SK-N-SH (cell line): ENCODE measurements around the gene KRTAP5-3. TPM values are rescaled to one million over a fixed set of nuclear protein-coding genes. Genes with fewer than 3 reads are reported as not detected.

Source experiments
- CTCF ChIA-PET: fragments of 300-600, 350-600 bp; formaldehyde crosslinking; extraction: SDS; loops from one replicate; lab custom pipeline; 2021; lab: Yijun Ruan, JAX
- POLR2A ChIA-PET: fragments of 350-600 bp; sonication (Branson Sonifier 250); formaldehyde crosslinking; extraction: SDS; loops from one replicate; lab custom pipeline; 2020; ENCODE audit warnings: antibody characterized with exemption, inconsistent platforms; lab: Yijun Ruan, JAX
- DNase-seq: peaks from one replicate; pipeline ENCODE4 v3.0.0; 2012
- H2AFZ ChIP-seq: fragments of 200-600 bp; sonication (generic); 2 replicates; pipeline ENCODE4 v1.8.1; 2016; ENCODE audit warnings: antibody characterized with exemption, mild to moderate bottlenecking, low read depth
- H3F3A ChIP-seq: fragments of 200-600 bp; sonication (generic); replicated peaks from 2 replicates; pipeline ENCODE3; 2016; ENCODE audit warnings: antibody characterized with exemption, mild to moderate bottlenecking; ENCODE audit not compliant: insufficient read depth
- H3K27ac ChIP-seq, 2 experiments: fragments of 200-500 bp in 1 of 2; fragments of 200-600 bp in 1 of 2; sonication (Bioruptor generic) in 1 of 2; sonication (generic), shearing (Covaris generic) in 1 of 2; 2 replicates each; pipeline versions ENCODE4 v1.5.1 to v1.6.1; 2014 to 2016; ENCODE audit warnings: low read depth in 2 of 2, inconsistent platforms in 1 of 2, low read length in 1 of 2, mild to moderate bottlenecking in 1 of 2, mixed read lengths in 1 of 2
- H3K27me3 ChIP-seq: fragments of 200-600 bp; sonication (generic), shearing (Covaris generic); 2 replicates; pipeline ENCODE4 v1.6.1; 2016; ENCODE audit warnings: mixed run types; ENCODE audit not compliant: insufficient read depth
- H3K36me3 ChIP-seq, 2 experiments: fragments of 200-500 bp in 1 of 2; fragments of 200-600 bp in 1 of 2; sonication (Bioruptor generic) in 1 of 2; sonication (generic) in 1 of 2; replicated peaks in 1 of 2; 2 replicates each; pipeline versions ENCODE3 to v1.5.1; 2014 to 2016; ENCODE audit warnings: low read length in 1 of 2, mild to moderate bottlenecking in 1 of 2; ENCODE audit not compliant: insufficient read depth in 2 of 2, control insufficient read depth in 1 of 2
- H3K4me1 ChIP-seq, 2 experiments: fragments of 200-500 bp in 1 of 2; fragments of 200-600 bp in 1 of 2; sonication (Bioruptor generic) in 1 of 2; sonication (generic), shearing (Covaris generic) in 1 of 2; 2 replicates each; pipeline versions ENCODE4 v1.5.1 to v1.6.1; 2014 to 2016; ENCODE audit warnings: low read depth in 1 of 2, low read length in 1 of 2, mixed run types in 1 of 2; ENCODE audit not compliant: insufficient read depth in 2 of 2, control insufficient read depth in 1 of 2
- H3K4me2 ChIP-seq: fragments of 200-600 bp; sonication (generic), shearing (Covaris generic); 2 replicates; pipeline ENCODE4 v1.6.1; 2017; ENCODE audit warnings: mixed run types
- H3K4me3 ChIP-seq, 2 experiments: fragments of 200-500 bp in 1 of 2; fragments of 200-600 bp in 1 of 2; sonication (Bioruptor generic) in 1 of 2; sonication (generic), shearing (Covaris generic) in 1 of 2; 2 replicates each; pipeline versions ENCODE4 v1.5.1 to v1.8.1; 2014 to 2016; ENCODE audit warnings: low read depth in 2 of 2, inconsistent platforms in 1 of 2, low read length in 1 of 2, mild to moderate bottlenecking in 1 of 2, mixed read lengths in 1 of 2, moderate library complexity in 1 of 2
- H3K79me2 ChIP-seq: fragments of 200-600 bp; sonication (generic); 2 replicates; pipeline ENCODE4 v1.8.1; 2017; ENCODE audit warnings: mild to moderate bottlenecking; ENCODE audit not compliant: insufficient read depth
- H3K9ac ChIP-seq: fragments of 200-600 bp; sonication (generic); 2 replicates; pipeline ENCODE4 v1.6.1; 2017; ENCODE audit warnings: mixed run types
- H3K9me2 ChIP-seq: fragments of 200-600 bp; sonication (generic); 2 replicates; pipeline ENCODE4 v1.6.1; 2017; ENCODE audit warnings: mixed run types
- H3K9me3 ChIP-seq: fragments of 200-600 bp; sonication (generic); 2 replicates; pipeline ENCODE4 v1.6.1; 2017; ENCODE audit warnings: mixed run types, mild to moderate bottlenecking, moderate library complexity
- H4K20me1 ChIP-seq: fragments of 200-600 bp; sonication (generic); 2 replicates; pipeline ENCODE4 v1.6.1; 2017; ENCODE audit warnings: mild to moderate bottlenecking, mixed run types; ENCODE audit not compliant: insufficient read depth
- FOXJ3 ChIP-seq: sonication (generic); formaldehyde crosslinking; IDR thresholded peaks from 2 replicates; pipeline ENCODE4 v1.5.1; 2020; ENCODE audit warnings: mild to moderate bottlenecking, missing genetic modification reagents
- GATA2 ChIP-seq: sonication (generic); formaldehyde crosslinking; IDR thresholded peaks from 2 replicates; pipeline ENCODE4 v1.5.0; 2020; ENCODE audit warnings: mild to moderate bottlenecking, missing genetic modification reagents
- JUND ChIP-seq: IDR thresholded peaks from 2 replicates; pipeline ENCODE4 v1.4.0; 2012
- MEF2A ChIP-seq: IDR thresholded peaks from 2 replicates; pipeline ENCODE4 v1.4.0; 2012; ENCODE audit warnings: low read depth, borderline replicate concordance
- NFIC ChIP-seq: IDR thresholded peaks from 2 replicates; pipeline ENCODE4 v1.4.0; 2012; ENCODE audit warnings: borderline replicate concordance
- RAD21 ChIP-seq: IDR thresholded peaks from 2 replicates; pipeline ENCODE4 v1.6.1; 2012; ENCODE audit warnings: mild to moderate bottlenecking, low read length
- RCOR1 ChIP-seq: fragments of 150-350 bp; IDR thresholded peaks from 2 replicates; pipeline ENCODE4 v1.6.1; 2017; ENCODE audit warnings: antibody characterized with exemption, low read length
- RFX5 ChIP-seq: IDR thresholded peaks from 2 replicates; pipeline ENCODE4 v1.6.1; 2012; ENCODE audit warnings: mild to moderate bottlenecking, improper control_type of control experiment, low read length
- SMC3 ChIP-seq: IDR thresholded peaks from 2 replicates; pipeline ENCODE4 v1.6.1; 2012; ENCODE audit warnings: low read depth, low read length, improper control_type of control experiment
- WGBS: methylation state at CpG from one replicate; pipeline ENCODE4 v1.1.6; 2017; ENCODE audit warnings: low lambda C conversion rate; 5-methylcytosine and 5-hydroxymethylcytosine counted together
- polyA plus RNA-seq, 3 experiments: library from polyadenylated mRNA; depleted of rRNA; stranded (reverse); fragments of >200 nt; gene quantifications; 2 replicates each; pipeline ENCODE4 v1.2.3, GENCODE V29; 2012
- TF ChIP-seq, protein P1 (sequence below): IDR thresholded peaks from 2 replicates; pipeline ENCODE4; 2012

Gene KRTAP5-3
- polyA plus RNA-seq, 1 of the 3 experiments (the other 2 are of a cell fraction): not detected

DNA sequence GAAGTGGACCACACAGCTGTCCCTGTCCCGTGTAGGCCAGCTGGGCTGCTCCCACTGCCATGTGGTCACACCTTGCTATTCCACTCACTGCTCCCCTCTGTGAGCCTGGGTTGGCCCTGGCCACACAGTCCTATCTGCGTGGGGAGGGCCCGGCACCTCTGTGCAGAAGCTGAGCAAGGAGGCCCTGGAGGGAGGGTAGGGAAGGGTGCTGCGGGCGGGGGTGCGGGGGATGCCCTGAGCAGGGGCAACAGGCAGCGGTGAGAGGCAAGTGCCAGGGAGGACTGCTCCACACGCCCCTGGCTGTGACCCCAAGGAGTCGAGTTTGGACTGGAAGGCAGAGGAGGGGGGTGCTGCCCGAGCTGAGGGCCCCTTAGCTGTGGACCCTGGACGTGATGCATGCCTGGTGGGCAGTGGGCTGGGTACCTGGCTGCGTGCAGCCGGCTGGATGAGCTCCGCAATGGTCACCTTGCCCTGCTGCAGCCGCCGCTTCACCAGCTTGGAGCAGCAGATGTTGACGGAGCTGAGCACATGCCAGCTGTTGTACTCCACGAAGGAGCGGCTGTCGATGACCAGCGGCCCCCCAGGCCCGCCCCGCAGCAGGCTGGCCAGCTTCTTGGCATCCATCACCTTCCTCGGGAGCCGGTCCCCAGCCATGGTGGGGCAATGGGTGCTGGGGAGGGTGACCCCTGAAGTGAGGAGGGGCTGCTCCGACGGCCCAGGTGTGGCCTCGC is 42.9 kb downstream of the KRTAP5-3 start (continued):
- TF ChIP-seq NFIC: no peak
- TF ChIP-seq RCOR1: no peak

GRCh38 chr11:1564535-1565172 is 43.6 kb downstream of the KRTAP5-3 start:
- ChIA-PET POLR2A (interaction anchor here (1.3 kb wide), 1 partner anchor 9 kb away, joined by 6 read pairs; no protein-coding TSS in a partner anchor), CTCF (interaction anchor here (0.6 to 18.1 kb wide), 6 partner anchors 10 to 1117 kb away, joined by 3 to 398 read pairs (median 4); no protein-coding TSS in a partner anchor)
- no peaks in the 10 kb centered on the region for H3K36me3 ChIP-seq
- 49% methylated on average over 7 of the region's 16 CpGs for WGBS
- no peaks in the 10 kb centered on the region for H3K9me2 ChIP-seq
- H3K27ac ChIP-seq: no peak overlapping the region
- H3F3A ChIP-seq: no peaks in the 10 kb centered on the region
- no peaks in the 10 kb centered on the region for H3K9me3 ChIP-seq
- DNase-seq: peak; percentile 88
- H2AFZ ChIP-seq: no peak overlapping the region
- H3K4me2 ChIP-seq: 0 out of 2 replicates have a peak overlapping the region, but pooled peaks have one; percentile 11
- no peak overlapping the region for H3K4me3 ChIP-seq
- no peaks in the 10 kb centered on the region for H3K27me3 ChIP-seq
- TF ChIP-seq SMC3 (no peak), RFX5 (peak; percentile 70), MEF2A (no peak), FOXJ3 (no peak)
- TF ChIP-seq, protein P1, sequence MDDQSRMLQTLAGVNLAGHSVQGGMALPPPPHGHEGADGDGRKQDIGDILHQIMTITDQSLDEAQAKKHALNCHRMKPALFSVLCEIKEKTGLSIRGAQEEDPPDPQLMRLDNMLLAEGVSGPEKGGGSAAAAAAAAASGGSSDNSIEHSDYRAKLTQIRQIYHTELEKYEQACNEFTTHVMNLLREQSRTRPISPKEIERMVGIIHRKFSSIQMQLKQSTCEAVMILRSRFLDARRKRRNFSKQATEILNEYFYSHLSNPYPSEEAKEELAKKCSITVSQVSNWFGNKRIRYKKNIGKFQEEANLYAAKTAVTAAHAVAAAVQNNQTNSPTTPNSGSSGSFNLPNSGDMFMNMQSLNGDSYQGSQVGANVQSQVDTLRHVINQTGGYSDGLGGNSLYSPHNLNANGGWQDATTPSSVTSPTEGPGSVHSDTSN: peak; percentile 79
- H3K9ac ChIP-seq: no peak overlapping the region
- peaks cover 0 to 27% of the 10 kb centered on the region in 2 experiments; a peak in 1 of 4 replicates for H3K4me1 ChIP-seq
- peaks cover 14% of the 10 kb centered on the region for H4K20me1 ChIP-seq
- H3K79me2 ChIP-seq: no peaks in the 10 kb centered on the region

DNA sequence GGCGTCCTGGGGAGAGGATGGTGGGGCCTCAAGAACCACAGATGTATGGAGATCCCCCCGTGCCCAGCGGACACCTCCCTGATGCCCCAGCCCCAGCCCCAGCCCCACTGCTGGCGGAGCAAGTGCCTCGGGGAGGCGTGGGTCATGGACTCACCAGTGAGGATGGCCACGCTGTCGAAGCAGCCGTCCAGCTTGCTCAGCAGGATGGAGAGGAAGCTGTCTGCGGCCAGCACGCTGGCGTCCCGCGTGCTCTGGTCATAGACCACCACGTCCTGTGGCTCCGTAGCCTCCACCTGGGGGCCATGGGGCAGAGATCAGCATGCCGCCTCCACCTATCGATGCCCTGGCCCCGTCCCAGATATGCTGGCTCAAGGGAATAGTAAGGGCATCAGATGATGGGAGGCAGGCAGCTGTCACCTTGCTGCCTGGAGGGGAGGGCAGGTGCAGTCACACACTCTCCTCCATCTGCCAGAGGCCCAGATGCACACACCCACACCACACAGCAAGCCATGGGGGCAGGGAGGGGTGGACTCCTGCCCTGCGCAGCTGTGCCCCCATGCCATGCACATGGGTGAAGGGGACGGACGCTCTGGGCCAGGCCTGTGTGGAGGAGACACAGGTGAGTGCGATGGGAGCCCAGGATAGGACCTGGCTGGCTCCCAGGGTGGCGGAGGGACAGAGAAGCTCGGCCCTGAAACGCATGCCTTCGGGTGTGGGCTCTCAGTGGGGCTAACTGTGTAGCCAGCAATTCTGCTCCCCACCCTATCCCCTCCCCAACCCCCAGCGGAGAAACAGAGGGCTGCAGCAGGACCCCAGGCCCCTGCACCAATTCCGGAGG is 44.3 kb downstream of the KRTAP5-3 start:
- CTCF ChIA-PET: interaction anchor here (0.6 to 18.1 kb wide), 6 partner anchors 10 to 89 kb away, joined by 3 to 398 read pairs (median 4); no protein-coding TSS in a partner anchor
- H4K20me1 ChIP-seq: peaks cover 14% of the 10 kb centered on the region
- no peaks in the 10 kb centered on the region for H3K9me3 ChIP-seq
- no peaks in the 10 kb centered on the region for H3K79me2 ChIP-seq
- H3K4me1 ChIP-seq: peaks cover 5 to 20% of the 10 kb centered on the region in 2 experiments; a peak in 2 of 4 replicates
- H3F3A ChIP-seq: no peaks in the 10 kb centered on the region
- H3K36me3 ChIP-seq: no peaks in the 10 kb centered on the region
- 0 out of 2 replicates have a peak overlapping the region, but pooled peaks have one; percentile 11 for H3K4me2 ChIP-seq
- TF ChIP-seq RAD21 (no peak), JUND (no peak), GATA2 (no peak)
- TF ChIP-seq, all 33 proteins: peak for 0
- H3K4me3 ChIP-seq: no peak overlapping the region
- no peak overlapping the region; a peak in 1 of 4 replicates for H3K27ac ChIP-seq
- no peak for DNase-seq
- H3K9me2 ChIP-seq: no peaks in the 10 kb centered on the region
- POLR2A ChIA-PET: interaction anchor here (1.3 kb wide), 1 partner anchor 10 kb away, joined by 6 read pairs; no protein-coding TSS in a partner anchor
- no peak overlapping the region for H2AFZ ChIP-seq
- 90% methylated on average over 21 of the region's 29 CpGs for WGBS
- no peak overlapping the region for H3K9ac ChIP-seq
- H3K27me3 ChIP-seq: no peaks in the 10 kb centered on the region
